NCI-H146 (cell line): Measurements from ENCODE around the gene RNF227.
"Not testable (repeated sequence)": the region's sequence is repeated elsewhere in the genome, so short reads cannot be mapped to it uniquely, and the experiment has no call there.

Experiments used
- DNase-seq: peaks from one replicate; lab custom pipeline; 2025; lab: John Stamatoyannopoulos, UW

Gene RNF227

DNA sequence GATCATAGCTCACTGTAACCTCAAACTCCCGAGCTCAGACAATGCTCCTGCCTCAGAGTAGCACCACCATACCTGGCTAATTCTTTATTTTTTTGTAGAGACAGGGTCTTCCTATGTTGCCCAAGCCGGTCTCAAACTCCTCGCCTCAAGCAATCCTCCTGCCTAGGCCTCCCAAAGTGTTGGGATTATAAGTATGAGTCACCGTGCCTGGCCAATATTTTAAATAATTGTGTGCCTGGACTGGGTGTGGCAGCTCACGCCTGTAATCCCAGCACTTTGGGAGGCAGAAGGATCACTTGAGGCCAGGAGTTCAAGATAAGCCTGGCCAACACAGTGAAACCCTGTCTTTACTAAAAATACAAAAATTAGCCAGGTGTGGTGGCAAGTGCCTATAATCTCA, 51.7 kb downstream of the RNF227 start:
- not testable (repeated sequence) for DNase-seq
